Stimulated activated memory B cell treated with anti-CD40 and anti-IgM and Interleukin-4, amounts not matched to agents 10 μg/mL and 1 μg/mL and 100 μg/mL, for 72 hours (primary cell): ENCODE results near the gene BBS9.
"Not testable (repeated sequence)": the region's sequence is repeated elsewhere in the genome, so short reads cannot be mapped to it uniquely, and the experiment has no call there.

Source experiments
- ATAC-seq: fragments of 150-1000 bp; cut with Tn5 transposase; 2 replicates; pipeline ENCODE4 v1.10.0; 2021
- H3K27ac Mint-ChIP-seq: one replicate; pipeline ENCODE4 v1.8.0; 2022; ENCODE audit warnings: mild to moderate bottlenecking, mixed read lengths
- H3K27me3 Mint-ChIP-seq: one replicate; pipeline ENCODE4 v1.8.0; 2022; ENCODE audit warnings: mixed read lengths
- H3K36me3 Mint-ChIP-seq: one replicate; pipeline ENCODE4 v1.8.0; 2022; ENCODE audit warnings: mixed read lengths
- H3K4me1 Mint-ChIP-seq: one replicate; pipeline ENCODE4 v1.8.0; 2022; ENCODE audit warnings: mixed read lengths
- H3K4me3 Mint-ChIP-seq: one replicate; pipeline ENCODE4 v1.8.0; 2022; ENCODE audit warnings: mild to moderate bottlenecking, moderate library complexity, mixed read lengths
- H3K9me3 Mint-ChIP-seq: one replicate; pipeline ENCODE4 v1.8.0; 2022; ENCODE audit warnings: mixed read lengths

The BBS9 gene

GRCh38 chr7:33261585-33261984 lies 132.2 kb downstream of the BBS9 start:
- Mint-ChIP-seq H3K27ac (no peak overlapping the region), H3K27me3 (no peaks in the 10 kb centered on the region), H3K9me3 (no peaks in the 10 kb centered on the region), H3K4me1 (no peaks in the 10 kb centered on the region), H3K36me3 (peaks cover 29% of the 10 kb centered on the region), H3K4me3 (no peak overlapping the region)
- no peak for ATAC-seq

- Mint-ChIP-seq H3K4me1 (no peaks in the 10 kb centered on the region), H3K27ac (no peak overlapping the region), H3K27me3 (no peaks in the 10 kb centered on the region), H3K9me3 (no peaks in the 10 kb centered on the region), H3K36me3 (peaks cover 35% of the 10 kb centered on the region), H3K4me3 (no peak overlapping the region)
- no peak for ATAC-seq
Observed at GRCh38 chr7:33262476-33262875, 133.1 kb downstream of the BBS9 start.

GRCh38 chr7:33271839-33272371 lies 142.5 kb downstream of the BBS9 start:
- Mint-ChIP-seq H3K36me3 (peaks cover 54% of the 10 kb centered on the region), H3K9me3 (peaks cover 19% of the 10 kb centered on the region)
- H3K4me1 Mint-ChIP-seq, H3K4me3 Mint-ChIP-seq, H3K27ac Mint-ChIP-seq, H3K27me3 Mint-ChIP-seq, ATAC-seq: not testable (repeated sequence)

GRCh38 chr7:33273356-33273755 lies 144.0 kb downstream of the BBS9 start:
- H3K9me3 Mint-ChIP-seq, result peaks cover 28% of the 10 kb centered on the region
- ATAC-seq, result no peak
- H3K36me3 Mint-ChIP-seq, result peaks cover 60% of the 10 kb centered on the region
- H3K4me3 Mint-ChIP-seq, result no peak overlapping the region
- no peak overlapping the region for H3K27ac Mint-ChIP-seq
- H3K4me1 Mint-ChIP-seq, result no peaks in the 10 kb centered on the region
- H3K27me3 Mint-ChIP-seq, result no peaks in the 10 kb centered on the region

GRCh38 chr7:33276325-33276724 lies 147.0 kb downstream of the BBS9 start:
- no peak overlapping the region for H3K4me3 Mint-ChIP-seq
- no peak overlapping the region for H3K27ac Mint-ChIP-seq
- H3K9me3 Mint-ChIP-seq, result peaks cover 24% of the 10 kb centered on the region
- no peaks in the 10 kb centered on the region for H3K4me1 Mint-ChIP-seq
- peaks cover 56% of the 10 kb centered on the region for H3K36me3 Mint-ChIP-seq
- ATAC-seq, result no peak
- H3K27me3 Mint-ChIP-seq, result no peaks in the 10 kb centered on the region

- Mint-ChIP-seq H3K9me3 (peaks cover 20% of the 10 kb centered on the region), H3K27ac (no peak overlapping the region), H3K27me3 (no peaks in the 10 kb centered on the region), H3K36me3 (peaks cover 52% of the 10 kb centered on the region), H3K4me1 (no peaks in the 10 kb centered on the region), H3K4me3 (no peak overlapping the region)
- no peak for ATAC-seq
Observed at GRCh38 chr7:33276729-33277128, 147.4 kb downstream of the BBS9 start.

GRCh38 chr7:33278095-33278494 lies 148.7 kb downstream of the BBS9 start:
- Mint-ChIP-seq H3K27me3 (no peaks in the 10 kb centered on the region), H3K9me3 (peaks cover 16% of the 10 kb centered on the region), H3K4me1 (no peaks in the 10 kb centered on the region), H3K36me3 (peaks cover 44% of the 10 kb centered on the region), H3K27ac (no peak overlapping the region), H3K4me3 (no peak overlapping the region)
- ATAC-seq, result no peak

GRCh38 chr7:33286501-33286900 lies 157.1 kb downstream of the BBS9 start:
- peaks cover 34% of the 10 kb centered on the region for H3K36me3 Mint-ChIP-seq
- no peaks in the 10 kb centered on the region for H3K27me3 Mint-ChIP-seq
- no peak overlapping the region for H3K27ac Mint-ChIP-seq
- H3K4me3 Mint-ChIP-seq, result no peak overlapping the region
- ATAC-seq, result no peak
- H3K4me1 Mint-ChIP-seq, result no peaks in the 10 kb centered on the region
- peaks cover 14% of the 10 kb centered on the region for H3K9me3 Mint-ChIP-seq

- Mint-ChIP-seq H3K36me3 (peaks cover 34% of the 10 kb centered on the region), H3K4me3 (no peak overlapping the region)
Observed at GRCh38 chr7:33287738-33288137, 158.4 kb downstream of the BBS9 start.

GRCh38 chr7:33298848-33299247 lies 169.5 kb downstream of the BBS9 start:
- Mint-ChIP-seq H3K4me3 (no peak overlapping the region), H3K9me3 (peaks cover 19% of the 10 kb centered on the region), H3K4me1 (no peaks in the 10 kb centered on the region), H3K27me3 (no peaks in the 10 kb centered on the region), H3K27ac (no peak overlapping the region), H3K36me3 (peaks cover 42% of the 10 kb centered on the region)
- no peak for ATAC-seq

More at GRCh38 chr7:33287738-33288137, 158.4 kb downstream of the BBS9 start:
- no peak overlapping the region for H3K27ac Mint-ChIP-seq
- H3K4me1 Mint-ChIP-seq, result no peaks in the 10 kb centered on the region
- H3K27me3 Mint-ChIP-seq, result no peaks in the 10 kb centered on the region
- peaks cover 14% of the 10 kb centered on the region for H3K9me3 Mint-ChIP-seq
- ATAC-seq, result no peak

GRCh38 chr7:33299425-33299824 lies 170.1 kb downstream of the BBS9 start:
- H3K36me3 Mint-ChIP-seq, result peaks cover 47% of the 10 kb centered on the region

GRCh38 chr7:33300131-33300530 lies 170.8 kb downstream of the BBS9 start:
- Mint-ChIP-seq H3K4me1 (no peaks in the 10 kb centered on the region), H3K4me3 (no peak overlapping the region), H3K36me3 (peaks cover 54% of the 10 kb centered on the region), H3K27me3 (no peaks in the 10 kb centered on the region), H3K9me3 (peaks cover 19% of the 10 kb centered on the region), H3K27ac (no peak overlapping the region)
- no peak for ATAC-seq

More at GRCh38 chr7:33299425-33299824, 170.1 kb downstream of the BBS9 start:
- Mint-ChIP-seq H3K4me3 (no peak overlapping the region), H3K4me1 (no peaks in the 10 kb centered on the region), H3K27ac (no peak overlapping the region), H3K9me3 (peaks cover 19% of the 10 kb centered on the region), H3K27me3 (no peaks in the 10 kb centered on the region)
- no peak for ATAC-seq

GRCh38 chr7:33300742-33301141 lies 171.4 kb downstream of the BBS9 start:
- Mint-ChIP-seq H3K36me3 (peaks cover 61% of the 10 kb centered on the region), H3K9me3 (peaks cover 21% of the 10 kb centered on the region), H3K27ac (no peak overlapping the region), H3K4me1 (no peaks in the 10 kb centered on the region), H3K27me3 (no peaks in the 10 kb centered on the region), H3K4me3 (no peak overlapping the region)
- ATAC-seq, result no peak

- not testable (repeated sequence) for H3K4me1 Mint-ChIP-seq, H3K4me3 Mint-ChIP-seq, H3K27ac Mint-ChIP-seq, ATAC-seq, H3K27me3 Mint-ChIP-seq
- Mint-ChIP-seq H3K36me3 (peaks cover 70% of the 10 kb centered on the region), H3K9me3 (peaks cover 24% of the 10 kb centered on the region)
Observed at GRCh38 chr7:33303978-33304557, 174.7 kb downstream of the BBS9 start.

- no peak for ATAC-seq
- peaks cover 51% of the 10 kb centered on the region for H3K36me3 Mint-ChIP-seq
- no peaks in the 10 kb centered on the region for H3K4me1 Mint-ChIP-seq
- H3K27ac Mint-ChIP-seq, result no peak overlapping the region
- no peak overlapping the region for H3K4me3 Mint-ChIP-seq
- H3K9me3 Mint-ChIP-seq, result peaks cover 9% of the 10 kb centered on the region
- H3K27me3 Mint-ChIP-seq, result no peaks in the 10 kb centered on the region
Observed at GRCh38 chr7:33307205-33307604, 177.8 kb downstream of the BBS9 start.

GRCh38 chr7:33310546-33310945 lies 181.2 kb downstream of the BBS9 start:
- H3K4me3 Mint-ChIP-seq, result no peak overlapping the region
- H3K36me3 Mint-ChIP-seq, result peaks cover 44% of the 10 kb centered on the region
- ATAC-seq, result no peak
- H3K4me1 Mint-ChIP-seq, result no peaks in the 10 kb centered on the region
- no peaks in the 10 kb centered on the region for H3K27me3 Mint-ChIP-seq
- peaks cover 5% of the 10 kb centered on the region for H3K9me3 Mint-ChIP-seq
- no peak overlapping the region for H3K27ac Mint-ChIP-seq
